PC-3 (cell line): Measurements from ENCODE around the gene TPO.

Experiments
- EZH2 ChIP-seq: fragments of 300-600 bp; sonication (generic); IDR thresholded peaks from one replicate; pipeline ENCODE4 v1.6.1; 2017; ENCODE audit warnings: antibody characterized with exemption, mild to moderate bottlenecking, low read length; ENCODE audit not compliant: unreplicated experiment
- EZH2phosphoT487 ChIP-seq: fragments of 300-600 bp; sonication (generic); IDR thresholded peaks from 2 replicates; pipeline ENCODE4 v1.6.1; 2018; ENCODE audit warnings: mild to moderate bottlenecking, antibody characterized with exemption, low read length, borderline replicate concordance
- TF ChIP-seq, protein P1 (sequence below): fragments of 300-600 bp; sonication (generic); conservative IDR thresholded peaks from 2 replicates; pipeline ENCODE4 v1.5.1; 2017; ENCODE audit warnings: antibody characterized with exemption, low read depth, mild to moderate bottlenecking, low read length

- TF ChIP-seq, protein P1, sequence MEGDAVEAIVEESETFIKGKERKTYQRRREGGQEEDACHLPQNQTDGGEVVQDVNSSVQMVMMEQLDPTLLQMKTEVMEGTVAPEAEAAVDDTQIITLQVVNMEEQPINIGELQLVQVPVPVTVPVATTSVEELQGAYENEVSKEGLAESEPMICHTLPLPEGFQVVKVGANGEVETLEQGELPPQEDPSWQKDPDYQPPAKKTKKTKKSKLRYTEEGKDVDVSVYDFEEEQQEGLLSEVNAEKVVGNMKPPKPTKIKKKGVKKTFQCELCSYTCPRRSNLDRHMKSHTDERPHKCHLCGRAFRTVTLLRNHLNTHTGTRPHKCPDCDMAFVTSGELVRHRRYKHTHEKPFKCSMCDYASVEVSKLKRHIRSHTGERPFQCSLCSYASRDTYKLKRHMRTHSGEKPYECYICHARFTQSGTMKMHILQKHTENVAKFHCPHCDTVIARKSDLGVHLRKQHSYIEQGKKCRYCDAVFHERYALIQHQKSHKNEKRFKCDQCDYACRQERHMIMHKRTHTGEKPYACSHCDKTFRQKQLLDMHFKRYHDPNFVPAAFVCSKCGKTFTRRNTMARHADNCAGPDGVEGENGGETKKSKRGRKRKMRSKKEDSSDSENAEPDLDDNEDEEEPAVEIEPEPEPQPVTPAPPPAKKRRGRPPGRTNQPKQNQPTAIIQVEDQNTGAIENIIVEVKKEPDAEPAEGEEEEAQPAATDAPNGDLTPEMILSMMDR: no peak
- TF ChIP-seq EZH2: no peak
- no peak for TF ChIP-seq EZH2phosphoT487
Measured at GRCh38 chr2:1582891-1583341, 169.7 kb downstream of the TPO start.
